ENCODE results near the gene PACRG.
A peak's percentile ranks its signal among the peaks of the same experiment; 100 is the strongest.

The PACRG gene

DNA sequence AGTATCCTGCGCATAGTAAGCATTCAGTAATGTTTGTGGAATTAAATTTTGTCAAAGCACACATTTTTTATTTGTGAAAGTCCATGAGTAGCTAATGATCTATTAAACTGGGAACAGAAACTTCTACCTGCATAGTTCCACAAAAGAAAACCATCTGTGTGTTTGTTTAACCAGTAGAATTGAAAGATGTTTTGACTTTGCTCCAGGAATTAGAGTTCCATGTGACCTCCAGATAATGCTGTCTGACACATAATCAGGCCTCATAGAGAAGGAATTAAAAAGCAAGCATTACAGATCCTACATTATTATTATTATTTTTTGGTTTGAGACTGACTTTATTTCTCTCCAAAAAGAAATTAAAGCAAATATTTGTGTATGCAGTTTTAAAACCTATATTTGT is 126.5 kb downstream of the PACRG start:
- no peak overlapping the region for H3K4me3 ChIP-seq (ENCODE audit: low read length)
- no peak for DNase-seq (ENCODE audit: low read depth)
- TF ChIP-seq, protein P1, sequence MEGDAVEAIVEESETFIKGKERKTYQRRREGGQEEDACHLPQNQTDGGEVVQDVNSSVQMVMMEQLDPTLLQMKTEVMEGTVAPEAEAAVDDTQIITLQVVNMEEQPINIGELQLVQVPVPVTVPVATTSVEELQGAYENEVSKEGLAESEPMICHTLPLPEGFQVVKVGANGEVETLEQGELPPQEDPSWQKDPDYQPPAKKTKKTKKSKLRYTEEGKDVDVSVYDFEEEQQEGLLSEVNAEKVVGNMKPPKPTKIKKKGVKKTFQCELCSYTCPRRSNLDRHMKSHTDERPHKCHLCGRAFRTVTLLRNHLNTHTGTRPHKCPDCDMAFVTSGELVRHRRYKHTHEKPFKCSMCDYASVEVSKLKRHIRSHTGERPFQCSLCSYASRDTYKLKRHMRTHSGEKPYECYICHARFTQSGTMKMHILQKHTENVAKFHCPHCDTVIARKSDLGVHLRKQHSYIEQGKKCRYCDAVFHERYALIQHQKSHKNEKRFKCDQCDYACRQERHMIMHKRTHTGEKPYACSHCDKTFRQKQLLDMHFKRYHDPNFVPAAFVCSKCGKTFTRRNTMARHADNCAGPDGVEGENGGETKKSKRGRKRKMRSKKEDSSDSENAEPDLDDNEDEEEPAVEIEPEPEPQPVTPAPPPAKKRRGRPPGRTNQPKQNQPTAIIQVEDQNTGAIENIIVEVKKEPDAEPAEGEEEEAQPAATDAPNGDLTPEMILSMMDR (conservative IDR thresholded peaks at IDR 0.05; ENCODE audit: low read depth, low read length), result no peak

DNA sequence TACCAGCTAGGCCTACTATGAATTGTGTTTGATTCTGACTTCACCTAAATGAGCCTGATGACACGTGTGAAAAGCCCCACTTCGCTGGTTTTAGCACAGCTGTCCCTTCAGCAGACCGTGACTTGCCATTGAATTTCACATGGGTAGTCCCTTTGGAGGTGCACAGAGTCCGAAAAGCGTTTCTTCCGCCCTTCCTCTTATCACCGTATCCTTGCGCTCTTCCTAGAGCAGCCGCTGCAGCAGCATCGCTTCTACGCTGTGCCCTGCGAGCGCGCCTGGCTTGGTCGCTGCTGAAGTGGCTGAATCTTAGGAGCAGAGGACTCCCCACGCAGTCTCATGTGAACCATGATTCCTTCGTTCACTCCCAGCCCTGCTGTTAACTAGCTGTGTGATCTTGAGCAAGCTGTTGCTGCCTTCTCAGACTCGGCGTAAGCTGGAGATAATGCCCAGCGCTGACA is 127.0 kb downstream of the PACRG start:
- H3K4me3 ChIP-seq (ENCODE audit: low read length), result no peak overlapping the region
- TF ChIP-seq, protein P1 (conservative IDR thresholded peaks at IDR 0.05; ENCODE audit: low read depth, low read length), result no peak
- no peak for DNase-seq (ENCODE audit: low read depth)

DNA sequence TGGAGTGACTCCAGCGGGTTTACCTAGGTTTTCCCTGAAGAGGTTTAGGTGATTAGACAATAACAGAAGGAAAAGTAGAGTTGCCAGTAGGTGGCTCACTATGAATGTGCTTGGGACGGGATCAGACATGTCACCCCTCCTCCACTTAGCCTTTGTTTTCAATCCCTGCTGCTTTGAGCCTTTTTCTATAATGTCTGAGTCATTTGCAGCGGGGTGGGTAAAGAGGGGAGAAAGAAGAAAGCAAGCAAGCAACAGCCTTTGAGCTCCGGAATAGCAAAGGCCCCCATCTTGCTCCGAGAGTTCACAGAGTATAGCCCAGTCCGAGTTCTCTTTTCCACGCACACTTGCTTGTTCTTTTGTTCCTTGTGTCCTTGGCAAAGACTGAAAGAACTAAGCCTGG is 129.1 kb downstream of the PACRG start:
- peak; percentile 88 for DNase-seq (ENCODE audit: low read depth)
- H3K4me3 ChIP-seq (ENCODE audit: low read length), result peak overlapping the region; percentile 46
- TF ChIP-seq, protein P1 (conservative IDR thresholded peaks at IDR 0.05; ENCODE audit: low read depth, low read length), result peak; percentile 78

DNA sequence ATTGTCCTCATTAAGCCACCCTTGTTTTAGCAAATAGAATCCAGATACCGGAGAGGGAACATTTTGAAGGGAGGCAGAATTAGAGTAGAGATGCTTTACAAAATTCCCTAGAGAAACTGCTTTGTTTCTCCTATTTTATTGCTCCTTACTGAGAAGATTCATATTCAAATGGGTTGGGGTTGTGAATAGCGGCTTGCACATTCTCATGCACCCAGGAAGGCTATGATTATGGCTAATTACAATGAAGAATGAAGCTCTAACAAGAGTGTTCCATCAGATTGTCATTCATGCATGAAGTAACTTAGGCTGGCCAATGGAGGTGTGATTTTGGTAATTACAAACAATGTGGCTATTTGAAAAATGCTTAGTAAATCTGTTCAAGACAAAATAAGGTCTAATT is 129.6 kb downstream of the PACRG start:
- DNase-seq (ENCODE audit: low read depth), result no peak
- TF ChIP-seq, protein P1 (conservative IDR thresholded peaks at IDR 0.05; ENCODE audit: low read depth, low read length), result no peak
- peak overlapping the region; percentile 46 for H3K4me3 ChIP-seq (ENCODE audit: low read length)

DNA sequence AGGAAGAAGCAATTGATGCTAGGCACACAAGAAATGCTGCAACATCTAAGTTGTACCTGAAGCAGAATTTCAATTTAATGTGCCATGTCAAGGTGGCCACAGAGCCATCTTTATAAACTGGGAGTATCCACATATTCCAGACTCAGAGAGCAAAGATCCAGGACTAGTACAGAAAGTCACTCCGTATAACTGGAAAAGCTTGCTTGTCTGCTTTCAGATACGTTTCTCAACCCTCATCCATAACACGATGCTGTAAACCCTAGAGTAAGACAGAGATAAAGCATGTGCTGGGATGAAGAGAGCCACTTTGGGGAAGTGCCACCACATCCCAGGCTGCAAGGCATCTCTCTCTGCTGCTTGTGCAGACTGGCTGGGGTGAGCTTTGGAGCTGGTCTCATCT is 134.7 kb downstream of the PACRG start:
- TF ChIP-seq, protein P1 (conservative IDR thresholded peaks at IDR 0.05; ENCODE audit: low read depth, low read length), result no peak
- no peak for DNase-seq (ENCODE audit: low read depth)

DNA sequence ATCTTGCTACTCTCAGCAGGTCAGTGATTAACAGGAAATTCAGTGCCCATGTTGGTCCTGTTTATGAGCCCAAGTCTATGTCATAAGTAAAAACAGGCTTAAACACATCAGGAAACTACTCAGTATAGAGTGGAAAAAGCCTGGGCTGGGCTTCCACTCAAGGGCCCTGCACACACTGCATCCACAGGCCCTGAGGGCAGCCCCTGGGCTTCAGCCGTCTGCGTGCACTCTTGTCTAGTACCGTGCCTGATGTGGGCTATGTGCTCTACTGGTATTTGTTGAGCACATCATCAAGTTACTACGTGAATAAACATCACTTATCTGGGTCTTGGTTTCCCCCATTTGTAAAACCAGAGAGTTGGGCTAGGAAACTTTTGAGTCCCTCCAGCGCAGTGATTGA is 135.2 kb downstream of the PACRG start:
- TF ChIP-seq, protein P1 (conservative IDR thresholded peaks at IDR 0.05; ENCODE audit: low read depth, low read length), result no peak
- no peak for DNase-seq (ENCODE audit: low read depth)

More for the DNA sequence above, 134.7 kb downstream of the PACRG start:
- H3K4me3 ChIP-seq (ENCODE audit: low read length), result no peak overlapping the region

DNA sequence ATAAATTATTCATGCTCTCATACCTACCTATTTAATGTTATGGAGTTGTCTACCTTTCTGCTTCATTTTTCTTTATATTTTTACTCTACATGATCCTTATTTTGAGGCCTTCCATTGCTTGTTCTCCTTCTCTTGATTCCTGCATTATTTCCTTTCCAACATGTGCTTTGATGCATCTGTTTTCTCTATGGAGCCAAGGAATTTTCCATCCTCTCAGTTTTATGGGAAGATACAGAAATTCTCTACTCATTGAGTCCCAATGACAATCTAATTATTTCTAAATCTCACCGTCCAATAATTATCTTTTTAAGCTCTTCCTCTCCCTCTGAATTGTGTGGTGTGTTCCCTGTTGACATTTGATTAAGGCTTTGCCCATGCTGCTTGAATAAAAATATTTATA is 136.0 kb downstream of the PACRG start:
- no peak for DNase-seq (ENCODE audit: low read depth)
- TF ChIP-seq, protein P1 (conservative IDR thresholded peaks at IDR 0.05; ENCODE audit: low read depth, low read length), result no peak
- H3K4me3 ChIP-seq (ENCODE audit: low read length), result no peak overlapping the region

More for the DNA sequence above, 135.2 kb downstream of the PACRG start:
- H3K4me3 ChIP-seq (ENCODE audit: low read length), result no peak overlapping the region
